Measurements from ENCODE around the gene CDK11A.
"Not testable (repeated sequence)": the region's sequence is repeated elsewhere in the genome, so short reads cannot be mapped to it uniquely, and the experiment has no call there.

CDK11A gene

DNA sequence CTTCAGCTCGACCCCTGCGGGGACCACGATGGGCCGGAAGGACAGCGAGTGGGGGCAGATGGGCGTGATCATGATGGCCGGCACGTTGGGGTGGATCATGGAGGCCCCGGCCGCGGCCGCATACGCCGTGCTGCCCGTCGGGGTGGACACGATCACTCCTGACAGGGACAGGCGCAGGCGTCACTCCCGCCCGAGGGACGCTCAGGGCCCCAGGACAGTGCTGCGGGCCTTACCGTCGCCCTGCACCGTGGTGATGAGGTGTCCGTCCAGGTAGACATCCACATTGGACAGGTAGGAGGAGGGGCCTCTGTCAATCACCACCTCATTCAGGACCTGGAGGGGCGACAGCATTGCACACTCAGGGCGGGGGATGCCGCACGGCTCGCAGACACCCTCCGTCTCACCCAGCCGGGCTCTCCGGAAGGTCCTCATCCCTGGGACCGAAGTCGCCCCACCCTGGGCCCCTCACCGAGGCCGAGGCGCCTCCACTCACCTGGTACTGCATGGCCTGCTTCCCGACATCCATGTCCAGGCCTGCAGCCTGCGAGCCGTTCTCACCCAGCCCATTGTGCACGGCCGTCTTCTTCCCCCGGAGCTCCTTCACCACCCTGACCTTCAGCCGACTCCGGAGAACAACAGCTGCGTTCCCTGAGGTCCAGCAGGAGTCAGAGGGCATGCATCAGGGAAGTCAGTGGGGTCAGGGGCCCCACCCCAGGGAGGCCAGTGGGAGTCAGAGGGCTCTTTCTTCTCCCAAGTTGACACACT lies 30.1 kb upstream of the CDK11A start:
- DNase-seq (ENCODE audit: low spot score) = no peak

DNA sequence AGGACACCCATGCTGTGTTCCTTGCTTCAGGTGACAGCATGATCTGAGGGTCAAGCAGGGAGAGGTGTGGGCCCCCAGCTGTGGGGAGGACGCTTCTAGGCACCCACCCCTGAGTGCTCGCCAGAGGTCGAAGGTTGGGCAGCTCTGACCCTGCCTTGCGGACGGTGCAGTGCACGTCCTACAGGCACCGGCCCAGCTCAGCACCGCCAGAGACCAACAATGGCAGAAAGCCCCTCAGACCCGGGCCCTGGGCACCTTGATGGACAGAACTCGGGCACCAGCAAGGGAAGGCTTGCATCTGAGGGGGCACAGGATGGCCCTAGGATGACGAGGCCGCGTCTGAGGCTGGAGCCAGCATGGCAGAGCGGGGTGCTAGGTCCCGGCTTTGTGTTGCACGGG lies 29.4 kb upstream of the CDK11A start:
- DNase-seq (ENCODE audit: low spot score) = no peak

DNA sequence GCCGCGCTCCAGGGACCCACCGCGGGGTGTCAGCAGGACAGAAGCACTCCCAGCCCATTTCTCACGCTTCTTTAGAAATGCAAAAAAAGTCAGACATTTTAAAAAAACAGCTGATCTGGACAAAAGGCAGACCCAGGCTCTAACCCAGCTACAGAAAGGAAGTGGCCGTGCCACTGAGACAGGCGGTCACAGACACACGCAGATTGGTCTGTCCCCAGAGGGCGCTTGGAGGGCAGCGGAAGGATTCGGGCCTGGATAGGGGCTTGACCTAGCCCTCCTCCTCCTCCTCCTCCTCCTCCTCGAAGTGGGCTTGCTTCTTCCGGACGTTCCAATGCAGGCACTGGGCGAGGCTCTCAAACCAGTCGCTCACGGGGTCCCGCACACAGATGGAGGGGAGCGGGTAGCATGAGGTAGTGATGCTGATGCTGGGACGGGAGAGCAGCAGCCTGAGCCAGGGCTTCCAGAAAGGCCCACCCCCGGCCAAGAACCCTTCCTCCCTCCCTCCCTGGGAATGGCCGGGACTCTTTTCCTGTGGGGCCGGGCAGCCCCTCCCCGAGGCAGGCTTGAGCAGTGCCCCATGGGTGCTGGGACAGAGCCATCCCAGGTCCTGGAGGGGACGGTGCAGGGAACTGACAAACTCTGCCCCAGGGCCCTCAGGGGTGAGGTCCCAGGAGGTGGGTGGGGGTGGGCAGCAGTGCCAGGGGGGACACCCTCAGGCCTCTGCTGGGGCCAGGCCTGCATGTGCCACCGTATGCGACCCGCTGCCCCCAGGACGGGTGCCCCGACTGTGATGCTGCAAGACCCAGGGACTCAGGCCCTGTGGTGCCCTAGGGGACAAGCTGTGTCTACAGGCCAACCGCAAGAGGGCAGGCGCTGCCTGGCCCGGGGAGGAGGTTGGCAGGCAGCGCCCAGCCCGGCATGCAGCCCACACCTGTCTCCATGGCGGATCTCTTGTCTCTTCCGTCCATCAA lies 28.8 kb upstream of the CDK11A start:
- no peak for DNase-seq (ENCODE audit: low spot score)

DNA sequence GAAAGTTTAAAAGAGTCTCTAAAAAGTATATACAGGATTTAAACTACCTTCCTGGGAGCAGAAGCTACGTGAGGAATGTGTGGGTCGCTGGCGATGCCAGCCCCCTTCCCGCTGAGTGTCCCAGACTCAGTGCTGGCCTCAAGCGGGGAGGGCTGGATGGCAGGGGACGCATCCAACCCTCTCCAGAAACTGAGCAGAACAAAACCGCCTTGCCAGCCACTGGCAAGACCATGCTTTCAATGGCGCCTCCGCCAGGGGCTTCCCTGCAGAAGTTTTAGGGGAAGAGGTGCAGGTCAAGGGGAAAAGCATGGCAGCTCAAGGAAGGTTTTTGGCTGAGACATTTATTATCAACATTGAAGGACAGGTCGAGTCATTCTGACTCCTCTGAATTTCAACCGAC lies 28.0 kb upstream of the CDK11A start:
- no peak for DNase-seq (ENCODE audit: low spot score)

DNA sequence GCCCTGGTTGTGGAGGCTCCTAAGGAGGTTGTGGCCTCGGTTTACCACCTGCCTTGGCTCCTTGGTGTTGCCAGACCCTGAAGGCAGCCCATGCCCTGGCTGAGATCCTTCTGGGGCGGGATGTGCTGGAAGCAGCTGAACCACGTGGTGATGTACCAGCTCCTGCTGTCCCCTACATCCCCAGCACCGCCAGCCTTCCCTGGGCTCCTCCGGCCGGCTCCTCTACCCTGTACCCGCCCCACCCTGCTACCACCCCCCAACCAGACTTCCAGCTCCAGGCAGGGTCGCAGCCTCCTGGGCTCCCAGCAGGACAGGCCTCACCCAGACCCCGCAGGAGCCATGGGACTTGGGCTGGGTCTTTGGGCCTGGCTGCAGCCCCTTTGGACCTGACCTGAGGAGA lies 25.8 kb upstream of the CDK11A start:
- DNase-seq (ENCODE audit: low spot score) = not testable (repeated sequence)

DNA sequence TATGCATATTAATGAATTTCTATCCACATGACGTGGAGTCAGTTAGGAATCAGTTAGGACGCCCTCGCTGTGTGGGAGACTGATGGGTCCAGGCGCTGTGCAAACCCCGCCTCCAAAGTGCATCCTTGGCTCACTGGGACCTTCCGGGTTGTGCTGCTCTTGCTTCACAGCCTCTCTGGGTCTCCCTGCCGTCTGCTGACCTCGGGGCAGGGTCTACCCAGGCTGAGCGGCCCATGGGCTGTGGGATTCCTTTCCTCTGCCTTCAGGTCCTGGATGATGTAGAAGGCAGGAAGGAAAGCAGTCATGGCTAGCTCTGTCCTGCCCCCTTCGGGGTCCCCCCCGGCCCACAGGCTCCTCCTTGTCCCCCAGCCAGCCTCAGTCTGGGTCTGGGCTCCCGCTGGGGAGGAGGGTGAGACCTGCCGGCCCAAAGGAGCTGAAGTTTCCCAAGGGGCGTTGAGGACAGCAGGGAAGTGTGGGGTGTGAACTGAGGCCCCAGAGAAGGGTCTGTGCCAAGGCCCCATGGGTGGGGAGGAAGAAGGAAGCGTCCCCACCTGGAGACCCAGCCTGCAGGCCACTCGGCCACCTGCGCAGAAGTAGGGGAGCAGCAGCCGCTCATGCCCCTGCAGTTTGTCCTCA lies 24.6 kb upstream of the CDK11A start:
- DNase-seq (ENCODE audit: low spot score) = no peak

DNA sequence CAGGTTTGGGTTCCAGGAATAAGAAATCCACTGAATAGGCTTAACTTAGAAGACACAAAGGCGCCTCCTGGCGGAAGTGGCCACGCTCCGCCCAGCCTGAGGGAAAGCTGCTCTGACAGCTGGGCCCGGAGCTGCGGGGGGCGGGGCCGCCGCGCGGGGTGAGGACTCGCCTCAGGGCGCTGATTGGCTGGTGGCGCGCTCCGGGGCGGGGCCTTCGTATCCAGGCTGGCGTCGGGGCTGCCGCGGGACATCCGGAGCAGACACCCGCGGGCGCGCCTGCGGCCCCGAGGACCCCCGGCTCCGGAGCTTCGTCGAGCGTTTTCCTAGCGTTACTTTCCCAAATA lies 22.4 kb upstream of the CDK11A start:
- DNase-seq (ENCODE audit: low spot score) = not testable (repeated sequence)

DNA sequence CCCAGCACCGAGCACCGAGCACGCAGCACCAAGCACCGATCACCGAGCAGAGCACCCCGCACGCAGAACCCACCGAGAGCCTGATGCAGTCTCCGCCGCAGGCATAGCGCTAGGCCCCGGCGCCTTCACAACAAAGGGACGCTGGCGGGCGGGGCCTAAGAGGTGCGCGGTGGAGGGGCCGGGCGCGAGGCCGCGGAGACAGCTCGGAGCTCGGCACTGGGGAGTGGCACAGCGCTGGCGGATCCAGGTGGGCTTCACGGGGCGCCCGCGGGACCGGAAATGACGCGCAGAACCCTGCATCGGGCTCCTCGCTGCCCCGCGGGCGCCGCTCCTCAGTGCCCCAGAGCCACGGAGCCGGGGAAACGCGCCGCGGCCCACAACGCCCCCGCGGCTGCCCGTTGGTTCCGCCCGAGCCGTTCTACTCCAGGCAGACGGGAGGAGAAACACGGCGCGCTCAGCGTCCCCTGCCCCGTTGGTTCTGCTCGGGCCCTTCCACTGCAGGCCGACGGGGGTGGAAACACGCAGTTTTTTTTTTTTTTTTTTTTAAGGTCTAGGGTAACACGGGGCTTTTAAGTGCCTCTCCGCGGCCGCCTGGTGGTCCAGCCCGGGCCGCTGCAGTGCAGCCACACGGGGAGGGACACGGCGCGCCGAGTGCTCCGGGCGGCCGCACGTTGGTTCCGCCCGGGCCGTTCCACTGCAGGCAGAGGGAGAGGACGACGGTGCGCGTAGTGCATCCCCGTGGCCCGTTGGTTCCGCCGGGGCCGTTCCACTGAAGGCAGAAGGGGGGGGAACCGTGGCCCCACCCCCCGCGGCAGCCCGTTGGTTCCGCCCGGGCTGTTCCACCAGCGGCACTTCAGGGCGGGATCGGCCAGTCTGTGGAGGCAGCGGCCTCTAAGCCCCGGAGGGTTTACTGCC lies 21.8 kb upstream of the CDK11A start:
- DNase-seq (ENCODE audit: low spot score) = peak; percentile 69

DNA sequence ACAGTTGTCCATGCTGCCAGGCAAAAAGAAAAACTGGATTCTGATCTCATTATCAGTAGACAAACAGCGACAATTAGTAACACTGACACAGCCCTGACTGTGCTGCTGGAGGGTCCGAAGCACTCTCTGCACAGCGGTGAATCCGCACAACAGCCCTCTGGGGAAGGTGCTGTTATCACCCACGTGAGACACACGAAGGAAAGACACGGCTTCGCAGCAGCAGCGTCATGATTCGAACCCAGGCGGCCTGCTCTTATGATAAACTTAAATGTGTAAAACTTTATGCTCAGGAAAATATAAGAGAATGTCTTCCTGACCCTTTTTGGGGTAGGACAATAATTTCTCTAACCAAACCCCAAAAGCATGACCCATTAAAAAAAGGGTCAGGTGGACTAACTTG lies 18.4 kb upstream of the CDK11A start:
- DNase-seq (ENCODE audit: low spot score) = not testable (repeated sequence)

DNA sequence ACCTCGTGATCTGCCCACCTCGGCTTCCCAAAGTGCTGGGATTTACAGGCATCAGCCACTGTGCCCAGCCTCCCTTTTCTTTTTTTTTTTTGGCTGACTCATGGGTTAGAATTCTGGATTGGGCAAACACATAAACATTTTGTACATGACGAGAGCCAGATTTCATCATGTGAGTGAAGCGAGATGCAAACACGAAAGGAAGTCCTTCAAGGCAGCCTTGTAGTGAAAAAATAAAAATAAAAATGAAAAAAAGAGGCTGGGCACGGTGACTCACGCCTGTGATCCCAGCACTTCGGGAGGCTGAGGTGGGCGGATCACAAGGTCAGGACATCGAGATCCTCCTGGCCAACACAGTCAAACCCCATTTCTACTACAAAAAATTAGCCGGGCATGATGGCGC lies 16.9 kb upstream of the CDK11A start:
- not testable (repeated sequence) for DNase-seq (ENCODE audit: low spot score)

DNA sequence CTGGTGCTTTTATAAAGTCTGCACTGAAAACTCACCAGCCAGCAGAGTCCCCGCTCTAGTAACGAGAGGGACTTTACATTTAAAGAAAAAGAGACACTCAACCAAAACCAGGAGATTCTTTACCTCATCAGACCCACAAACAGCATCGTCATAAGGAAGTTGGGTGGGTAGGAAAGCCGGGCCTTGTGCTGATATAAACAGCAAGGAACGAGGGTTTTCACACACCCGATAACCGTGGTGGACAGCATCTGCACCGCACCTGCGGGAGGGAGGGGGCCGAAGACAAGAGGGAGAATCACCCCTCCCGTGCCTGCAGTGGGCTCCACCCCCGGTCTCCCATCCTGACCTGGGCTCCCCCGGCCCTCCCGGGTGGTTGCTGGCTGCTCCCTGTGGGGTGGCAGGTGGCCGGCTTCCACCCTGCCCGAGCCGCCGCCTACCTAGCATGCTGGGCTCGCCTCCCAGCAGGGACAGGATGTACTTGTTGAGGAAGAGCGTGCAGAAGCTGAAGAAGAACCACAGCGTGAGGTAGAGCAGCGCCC lies 14.7 kb upstream of the CDK11A start:
- not testable (repeated sequence) for DNase-seq (ENCODE audit: low spot score)

DNA sequence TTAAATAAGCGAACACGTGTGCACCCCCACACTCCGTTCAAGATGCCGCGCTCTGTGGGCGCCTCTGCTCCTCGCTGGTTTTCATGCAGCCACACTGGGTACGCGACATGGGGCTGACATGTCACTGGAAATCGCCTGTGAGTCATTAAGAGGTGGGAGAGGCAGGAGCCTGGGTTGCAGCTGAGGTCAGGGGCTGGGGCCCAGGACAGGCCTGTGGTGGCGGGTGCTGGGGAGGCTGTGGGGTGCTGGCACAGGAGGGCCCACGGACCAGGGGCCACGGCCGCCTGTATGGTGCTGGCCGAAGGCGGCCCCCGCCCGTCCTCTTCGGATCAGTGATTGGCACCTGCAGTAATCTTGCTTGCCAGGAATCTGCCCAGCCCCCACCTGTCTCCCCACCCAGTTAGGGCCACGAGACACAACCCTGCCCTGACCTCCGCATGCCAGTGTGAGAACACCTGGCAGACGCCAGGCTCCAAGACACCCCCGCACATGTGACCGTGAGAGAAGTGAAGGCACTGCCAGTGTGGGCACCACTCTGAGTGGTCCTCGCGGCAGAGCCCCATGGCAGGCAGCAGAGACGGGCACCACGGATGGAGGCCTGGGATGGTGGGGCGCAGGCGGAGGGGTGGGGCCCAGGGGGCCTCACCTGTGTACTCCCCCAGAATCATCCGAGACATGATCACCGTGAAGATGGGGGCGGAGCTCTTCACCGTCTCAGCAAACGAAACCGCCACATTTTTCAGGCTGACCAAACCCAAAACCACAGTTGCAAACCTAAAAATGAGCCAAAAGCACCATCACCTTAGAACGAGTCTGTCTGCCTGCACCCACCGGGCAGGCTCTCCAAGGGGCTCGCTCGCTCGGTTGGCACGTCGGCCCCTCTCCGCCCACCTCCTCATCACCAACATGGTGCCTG lies 13.8 kb upstream of the CDK11A start:
- DNase-seq (ENCODE audit: low spot score) = not testable (repeated sequence)

DNA sequence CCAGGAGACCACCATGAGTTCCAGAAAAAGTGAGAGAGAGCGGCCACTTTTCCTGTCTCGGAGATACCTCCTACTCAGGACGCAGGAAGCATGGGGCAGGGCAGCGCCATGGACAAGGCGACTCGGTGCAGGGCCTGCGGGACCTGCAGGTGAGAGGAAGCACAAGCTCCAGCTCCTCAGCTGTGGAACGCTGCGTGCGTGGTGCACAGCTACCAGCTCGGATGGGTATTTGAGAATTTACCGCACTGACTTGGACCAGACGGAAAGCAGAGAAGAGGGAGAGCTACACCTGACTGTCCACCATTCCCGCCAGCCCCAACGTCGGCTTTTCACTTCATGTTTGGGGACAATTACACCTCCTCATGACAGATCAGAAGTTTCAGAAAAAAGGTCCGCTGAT lies 8.2 kb upstream of the CDK11A start:
- no peak for DNase-seq (ENCODE audit: low spot score)

DNA sequence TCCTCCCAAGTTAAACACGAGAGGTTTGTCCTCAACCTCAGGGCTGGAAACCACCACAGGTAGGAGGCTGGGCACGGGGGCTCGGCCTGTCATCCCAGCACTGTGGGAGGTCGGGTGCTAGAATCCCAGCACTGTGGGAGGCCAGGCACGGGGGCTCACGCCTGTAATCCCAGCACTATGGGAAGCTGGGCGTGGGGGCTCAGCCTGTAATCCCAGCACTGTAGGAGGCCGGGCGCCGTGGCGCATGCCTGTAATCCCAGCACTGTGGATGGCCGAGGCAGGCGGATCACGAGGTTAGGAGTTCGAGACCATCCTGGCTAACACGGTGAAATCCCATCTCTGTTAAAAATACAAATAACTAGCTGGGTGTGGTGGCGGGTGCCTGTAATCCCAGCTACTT lies 6.7 kb upstream of the CDK11A start:
- DNase-seq (ENCODE audit: low spot score) = no peak

DNA sequence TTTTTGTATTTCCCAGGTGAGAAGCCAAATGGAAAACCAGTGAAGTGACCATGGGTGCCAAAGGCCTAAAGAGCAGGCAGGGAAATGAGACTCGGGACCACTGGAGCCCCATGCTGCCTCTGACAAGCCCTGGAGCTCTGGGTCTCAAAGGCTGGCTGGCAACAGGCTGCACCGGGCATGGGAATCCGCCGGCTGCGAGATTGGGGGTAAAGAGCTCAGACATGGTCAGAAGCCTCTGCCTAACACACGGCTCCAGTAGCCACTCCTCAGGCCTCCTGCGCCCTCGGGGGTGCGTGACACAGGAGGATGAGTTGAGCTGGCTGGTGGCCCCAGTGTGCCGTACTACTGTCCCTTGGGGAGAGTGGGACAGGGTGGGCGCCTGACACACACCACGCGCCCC lies 6.1 kb upstream of the CDK11A start:
- not testable (repeated sequence) for DNase-seq (ENCODE audit: low spot score)

DNA sequence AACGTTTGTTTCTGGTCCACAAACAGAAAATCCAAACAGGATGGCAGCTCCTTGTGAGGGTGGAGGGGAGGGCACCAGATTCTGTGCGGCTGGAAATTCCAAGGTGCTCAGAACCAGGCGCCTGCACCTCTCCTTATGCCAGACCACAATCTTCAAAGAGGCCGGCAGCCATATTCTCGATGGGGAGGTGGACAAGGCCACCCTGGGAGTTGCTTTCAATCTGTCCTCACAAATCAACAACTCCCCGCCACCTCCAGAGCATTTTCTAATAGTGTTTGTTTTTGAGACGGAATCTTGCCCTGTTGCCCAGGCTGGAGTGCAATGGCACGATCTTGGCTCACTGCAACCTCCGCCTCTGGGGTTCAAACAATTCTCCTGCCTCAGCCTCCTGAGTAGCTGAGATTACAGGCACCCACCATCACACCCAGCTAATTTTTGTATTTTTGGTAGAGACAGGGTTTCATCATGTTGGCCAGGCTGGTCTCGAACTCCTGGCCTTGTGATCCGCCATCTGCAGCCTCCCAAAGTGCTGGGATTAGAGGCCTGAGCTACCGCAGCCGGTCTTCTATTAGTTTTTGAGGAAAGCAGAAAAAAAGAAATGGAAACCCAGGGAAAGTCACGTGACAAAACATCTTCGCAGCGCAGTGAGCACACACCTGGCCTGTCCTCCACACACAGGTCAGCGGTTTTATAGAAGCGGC lies 5.1 kb upstream of the CDK11A start:
- not testable (repeated sequence) for DNase-seq (ENCODE audit: low spot score)

DNA sequence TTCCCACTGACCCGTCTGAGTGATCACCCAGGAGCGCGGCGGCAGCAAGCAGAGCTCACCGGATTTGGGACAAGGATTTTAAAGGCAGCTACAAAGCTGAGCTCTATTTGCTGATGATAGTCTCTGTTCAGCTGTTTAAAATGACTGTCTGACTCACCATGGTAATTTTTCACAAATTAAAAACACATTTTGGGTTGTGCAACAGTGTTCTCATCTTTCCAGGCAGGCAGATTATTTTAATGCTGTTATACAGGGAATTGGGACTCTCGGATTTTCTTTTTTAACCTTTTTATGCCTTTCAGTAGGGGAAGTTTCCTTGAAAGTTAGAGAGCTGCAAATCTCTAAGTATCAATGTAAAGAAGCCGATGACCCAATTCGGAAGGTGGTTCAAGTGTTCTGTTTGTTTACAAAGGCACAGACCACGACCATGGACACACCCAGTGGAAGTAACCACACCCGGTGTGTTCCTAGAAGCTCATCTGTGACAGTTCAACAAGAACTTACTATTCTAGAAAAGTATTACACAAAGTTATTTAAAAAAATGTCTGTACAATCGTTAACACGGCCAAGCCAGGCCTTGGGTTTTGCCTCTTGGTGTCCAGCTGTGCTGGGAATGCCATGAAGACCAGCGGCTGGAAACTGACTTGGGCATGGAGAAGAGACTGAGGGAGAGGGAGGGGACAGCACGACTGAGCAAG lies 4.3 kb upstream of the CDK11A start:
- DNase-seq (ENCODE audit: low spot score) = peak; percentile 73

DNA sequence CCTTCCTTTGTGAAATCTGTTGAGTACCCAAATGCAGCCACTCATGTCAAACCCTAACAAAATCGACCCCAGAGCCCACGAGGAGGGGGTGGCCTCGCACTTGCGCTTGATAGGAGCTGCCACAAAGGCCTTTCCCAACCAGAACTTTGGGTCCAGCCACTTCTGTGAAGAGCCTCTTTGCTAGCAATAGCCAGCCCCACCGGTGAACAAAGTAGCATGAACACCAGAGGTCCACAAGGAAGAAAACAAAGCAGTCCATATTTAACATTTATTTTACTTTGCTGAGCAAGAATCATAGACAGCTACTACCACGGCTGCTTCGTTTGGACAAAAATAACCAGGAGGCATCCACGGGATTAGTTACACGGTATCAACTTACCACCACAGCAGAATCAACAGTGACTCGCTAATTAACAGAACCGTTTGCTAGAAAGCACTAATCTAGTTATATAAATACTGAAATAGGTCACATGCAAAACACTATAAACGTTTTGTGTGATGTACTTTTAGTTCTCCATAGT lies 3.0 kb upstream of the CDK11A start:
- DNase-seq (ENCODE audit: low spot score) = not testable (repeated sequence)

DNA sequence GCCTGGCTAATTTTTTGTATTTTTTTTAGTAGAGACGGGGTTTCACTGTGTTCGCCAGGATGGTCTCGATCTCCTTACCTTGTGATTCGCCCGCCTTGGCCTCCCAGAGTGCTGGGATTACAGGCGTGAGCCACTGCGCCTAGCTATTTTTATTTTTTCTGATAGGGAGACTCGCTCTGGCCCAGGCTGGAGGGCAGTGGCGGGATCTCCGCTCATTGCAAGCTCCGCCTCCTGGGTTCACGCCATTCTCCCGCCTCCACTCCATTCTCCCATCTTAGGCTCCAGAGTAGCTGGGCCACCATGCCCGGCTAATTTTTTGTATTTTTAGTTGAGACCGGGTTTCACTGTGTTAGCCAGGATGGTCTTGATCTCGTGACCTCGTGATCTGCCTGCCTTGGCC lies 1.9 kb upstream of the CDK11A start:
- not testable (repeated sequence) for DNase-seq (ENCODE audit: low spot score)

All from hematopoietic multipotent progenitor cell treated with erythropoietin and hydrocortisone succinate and interleukin-3 and kit ligand, for 17 days (in vitro differentiated cells).